Loucy (cell line): Measurements from ENCODE around the gene DCX.

Source experiments
- H2AFZ ChIP-seq: fragments of 200-600 bp; sonication (generic); 2 replicates; pipeline ENCODE4 v1.6.0; 2016; ENCODE audit warnings: antibody characterized with exemption, mild to moderate bottlenecking, low read length, moderate library complexity
- H3F3A ChIP-seq: fragments of 200-600 bp; 2 replicates; pipeline ENCODE4 v1.6.0; 2016; ENCODE audit warnings: antibody characterized with exemption, low read depth, mild to moderate bottlenecking
- H3K27me3 ChIP-seq: fragments of 200-600 bp; sonication (generic); 2 replicates; pipeline ENCODE4 v1.6.1; 2014; ENCODE audit warnings: low read length, mild to moderate bottlenecking; ENCODE audit not compliant: insufficient read depth, poor library complexity, severe bottlenecking
- H3K36me3 ChIP-seq: fragments of 200-600 bp; sonication (generic); 2 replicates; pipeline ENCODE4 v1.6.1; 2016; ENCODE audit warnings: low read length; ENCODE audit not compliant: insufficient read depth
- H3K4me1 ChIP-seq: fragments of 200-600 bp; sonication (generic); 2 replicates; pipeline ENCODE4 v1.5.1; 2014; ENCODE audit warnings: low read length, mild to moderate bottlenecking; ENCODE audit not compliant: insufficient read depth, poor library complexity, severe bottlenecking
- H3K4me2 ChIP-seq: fragments of 200-600 bp; sonication (generic); 2 replicates; pipeline ENCODE4 v1.6.0; 2014; ENCODE audit warnings: antibody characterized with exemption, low read length, low read depth, mild to moderate bottlenecking; ENCODE audit not compliant: poor library complexity, severe bottlenecking
- H3K4me3 ChIP-seq: fragments of 200-600 bp; sonication (generic); 2 replicates; pipeline ENCODE4 v1.5.1; 2014; ENCODE audit warnings: low read length, mild to moderate bottlenecking, mixed read lengths; ENCODE audit not compliant: poor library complexity, severe bottlenecking
- H3K79me2 ChIP-seq: fragments of 200-600 bp; sonication (generic); 2 replicates; pipeline ENCODE4 v1.6.1; 2014; ENCODE audit warnings: low read length; ENCODE audit not compliant: insufficient read depth
- H3K9ac ChIP-seq: fragments of 200-600 bp; sonication (generic); 2 replicates; pipeline ENCODE4 v1.6.0; 2014; ENCODE audit warnings: mild to moderate bottlenecking, low read depth, low read length, moderate library complexity; ENCODE audit not compliant: poor library complexity, severe bottlenecking
- H3K9me2 ChIP-seq: fragments of 200-600 bp; sonication (generic); replicated peaks from 2 replicates; pipeline ENCODE4 v1.6.1; 2016; ENCODE audit warnings: low read depth, low read length, mixed read lengths
- H3K9me3 ChIP-seq: fragments of 200-600 bp; sonication (generic); 2 replicates; pipeline ENCODE4 v1.6.1; 2014; ENCODE audit warnings: mild to moderate bottlenecking, antibody characterized with exemption, low read length, low read depth; ENCODE audit not compliant: insufficient read depth
- H4K20me1 ChIP-seq: fragments of 200-600 bp; sonication (generic); 2 replicates; pipeline ENCODE4 v1.6.0; 2014; ENCODE audit warnings: antibody characterized with exemption, low read length, mild to moderate bottlenecking; ENCODE audit not compliant: insufficient read depth, poor library complexity, severe bottlenecking
- CTCF ChIP-seq: fragments of 200-600 bp; sonication (generic); conservative IDR thresholded peaks from 2 replicates; pipeline ENCODE4 v1.5.1; 2014; ENCODE audit warnings: mild to moderate bottlenecking, antibody characterized with exemption, low read length
- EZH2phosphoT487 ChIP-seq: fragments of 200-600 bp; IDR thresholded peaks from 2 replicates; pipeline ENCODE4 v1.6.1; 2018; ENCODE audit warnings: antibody characterized with exemption, mild to moderate bottlenecking, moderate library complexity, borderline replicate concordance

DCX gene

DNA sequence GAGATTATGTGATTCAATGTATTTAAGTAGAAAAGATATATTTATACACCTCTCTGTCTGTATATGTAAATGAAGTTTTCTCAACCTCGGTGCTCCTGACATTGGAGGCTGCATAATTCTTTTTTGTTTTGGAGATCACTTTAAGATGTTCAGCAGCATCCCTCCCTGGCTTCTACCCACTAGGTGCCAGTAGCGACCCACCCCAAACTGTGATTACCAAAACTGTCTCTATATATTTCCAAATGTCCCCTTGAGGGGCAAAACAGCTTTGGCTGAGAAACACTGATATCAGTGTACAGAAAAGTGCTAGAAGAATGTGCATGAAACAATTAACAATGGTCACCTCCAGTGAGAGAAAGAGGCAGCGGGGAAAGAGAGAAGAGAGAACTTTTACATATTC lies 51.2 kb downstream of the DCX start:
- Histone ChIP-seq H3K4me1 (no peaks in the 10 kb centered on the region), H3K9ac (no peak overlapping the region), H3K4me2 (no peak overlapping the region), H3K9me2 (no peaks in the 10 kb centered on the region), H3K36me3 (no peaks in the 10 kb centered on the region), H2AFZ (no peak overlapping the region), H3K9me3 (no peaks in the 10 kb centered on the region), H3F3A (no peaks in the 10 kb centered on the region), H3K4me3 (no peak overlapping the region), H3K27me3 (no peaks in the 10 kb centered on the region), H3K79me2 (no peaks in the 10 kb centered on the region), H4K20me1 (no peaks in the 10 kb centered on the region)
- TF ChIP-seq CTCF (no peak), EZH2phosphoT487 (no peak)

- Histone ChIP-seq H3K4me1 (no peaks in the 10 kb centered on the region), H3K36me3 (no peaks in the 10 kb centered on the region), H3K4me2 (no peak overlapping the region), H3K27me3 (no peaks in the 10 kb centered on the region), H3K9me2 (no peaks in the 10 kb centered on the region), H3K9me3 (no peaks in the 10 kb centered on the region), H2AFZ (no peak overlapping the region), H3F3A (no peaks in the 10 kb centered on the region), H4K20me1 (no peaks in the 10 kb centered on the region), H3K9ac (no peak overlapping the region), H3K79me2 (no peaks in the 10 kb centered on the region), H3K4me3 (no peak overlapping the region)
- no peak for TF ChIP-seq EZH2phosphoT487
- no peak for TF ChIP-seq CTCF
These were observed 56.4 kb downstream of the DCX start for GRCh38 chrX:111355523-111356115.

DNA sequence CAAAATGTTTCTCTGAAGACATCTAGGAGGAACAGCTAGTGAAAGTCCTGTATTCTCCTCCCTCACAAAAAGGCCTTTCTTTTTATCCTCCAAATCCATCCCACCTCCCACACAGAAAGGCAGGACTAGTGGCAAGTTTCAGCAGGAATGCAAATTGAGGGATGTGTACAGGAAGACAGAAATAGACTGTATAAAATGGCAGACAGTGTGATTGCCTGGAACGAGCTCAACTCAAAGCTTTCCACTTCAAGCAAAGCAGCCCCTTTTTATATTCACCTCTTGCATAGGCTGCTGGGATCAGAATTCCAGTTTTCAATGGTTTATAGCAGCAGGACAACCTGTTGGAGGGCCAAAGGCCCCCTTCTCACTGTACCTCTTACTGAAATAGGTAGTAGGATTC lies 57.5 kb downstream of the DCX start:
- Histone ChIP-seq H3K36me3 (no peaks in the 10 kb centered on the region), H3K9me2 (no peaks in the 10 kb centered on the region), H3K9me3 (no peaks in the 10 kb centered on the region), H3K4me2 (no peak overlapping the region), H3K4me1 (no peaks in the 10 kb centered on the region), H3F3A (no peaks in the 10 kb centered on the region), H3K9ac (no peak overlapping the region), H2AFZ (no peak overlapping the region), H4K20me1 (no peaks in the 10 kb centered on the region), H3K27me3 (no peaks in the 10 kb centered on the region), H3K79me2 (no peaks in the 10 kb centered on the region), H3K4me3 (no peak overlapping the region)
- no peak for TF ChIP-seq EZH2phosphoT487
- no peak for TF ChIP-seq CTCF
